ENCODE measurements around the gene PEAK3.

PEAK3 gene

GRCh38 chr19:2250766-2251105, 31.2 kb downstream of the PEAK3 start:
- H3F3A ChIP-seq (ENCODE audit: insufficient read depth, low read length), result no peaks in the 10 kb centered on the region
- no peak overlapping the region for H3K9ac ChIP-seq (ENCODE audit: low read length)
- H3K4me1 ChIP-seq (ENCODE audit: insufficient read depth, low read length, severe bottlenecking), result no peaks in the 10 kb centered on the region
- H4K20me1 ChIP-seq (ENCODE audit: insufficient read depth, low read length), result no peaks in the 10 kb centered on the region
- H3K27ac ChIP-seq (ENCODE audit: low read depth, low read length, poor library complexity, severe bottlenecking), result no peak overlapping the region
- TF ChIP-seq EZH2 (IDR thresholded peaks at IDR 0.05; ENCODE audit: borderline replicate concordance, low read length) (no peak), CTCF (IDR thresholded peaks at IDR 0.05; ENCODE audit: low read length) (no peak)
- no peaks in the 10 kb centered on the region for H3K27me3 ChIP-seq (ENCODE audit: insufficient read depth, low read length)
- H3K36me3 ChIP-seq (ENCODE audit: insufficient read depth, low read length), result peaks cover 25% of the 10 kb centered on the region
- H2AFZ ChIP-seq (ENCODE audit: low read length), result no peak overlapping the region
- H3K9me3 ChIP-seq (ENCODE audit: low read length), result no peaks in the 10 kb centered on the region
- no peaks in the 10 kb centered on the region for H3K79me2 ChIP-seq (ENCODE audit: insufficient read depth, low read length)
- no peak overlapping the region for H3K4me2 ChIP-seq (ENCODE audit: low read length)
- no peaks in the 10 kb centered on the region for H3K9me2 ChIP-seq (ENCODE audit: low read depth, low read length)
- H3K4me3 ChIP-seq (ENCODE audit: low read depth, low read length, poor library complexity, severe bottlenecking), result no peak overlapping the region

- Histone ChIP-seq H3K9me3 (ENCODE audit: low read length) (no peaks in the 10 kb centered on the region), H3K9ac (ENCODE audit: low read length) (no peak overlapping the region), H3K9me2 (ENCODE audit: low read depth, low read length) (no peaks in the 10 kb centered on the region), H3K27ac (ENCODE audit: low read depth, low read length, poor library complexity, severe bottlenecking) (no peak overlapping the region), H3K79me2 (ENCODE audit: insufficient read depth, low read length) (no peaks in the 10 kb centered on the region), H3K4me3 (ENCODE audit: low read depth, low read length, poor library complexity, severe bottlenecking) (no peak overlapping the region), H3K4me1 (ENCODE audit: insufficient read depth, low read length, severe bottlenecking) (no peaks in the 10 kb centered on the region), H3K27me3 (ENCODE audit: insufficient read depth, low read length) (no peaks in the 10 kb centered on the region), H3K4me2 (ENCODE audit: low read length) (no peak overlapping the region), H2AFZ (ENCODE audit: low read length) (no peak overlapping the region), H3K36me3 (ENCODE audit: insufficient read depth, low read length) (peaks cover 31% of the 10 kb centered on the region), H4K20me1 (ENCODE audit: insufficient read depth, low read length) (no peaks in the 10 kb centered on the region), H3F3A (ENCODE audit: insufficient read depth, low read length) (no peaks in the 10 kb centered on the region)
- TF ChIP-seq CTCF (IDR thresholded peaks at IDR 0.05; ENCODE audit: low read length) (no peak), EZH2 (IDR thresholded peaks at IDR 0.05; ENCODE audit: borderline replicate concordance, low read length) (no peak)
These were observed 31.9 kb downstream of the PEAK3 start for GRCh38 chr19:2249880-2250765.

GRCh38 chr19:2249010-2249866, 32.7 kb downstream of the PEAK3 start, which contains the start of gene AMH:
AMH (plus strand) TSS chr19:2249323; CDS start chr19:2249333, 10 bp downstream.
- Histone ChIP-seq H3K79me2 (ENCODE audit: insufficient read depth, low read length) (no peaks in the 10 kb centered on the region), H3K4me2 (ENCODE audit: low read length) (no peak within 1 kb of the TSS), H3K4me1 (ENCODE audit: insufficient read depth, low read length, severe bottlenecking) (no peaks in the 10 kb centered on the region), H3K9me2 (ENCODE audit: low read depth, low read length) (no peaks in the 10 kb centered on the region), H3K27ac (ENCODE audit: low read depth, low read length, poor library complexity, severe bottlenecking) (no peak within 1 kb of the TSS), H3K36me3 (ENCODE audit: insufficient read depth, low read length) (peaks cover 39% of the 10 kb centered on the region), H3K9me3 (ENCODE audit: low read length) (no peaks in the 10 kb centered on the region), H3K27me3 (ENCODE audit: insufficient read depth, low read length) (no peaks in the 10 kb centered on the region), H3K4me3 (ENCODE audit: low read depth, low read length, poor library complexity, severe bottlenecking) (no peak within 1 kb of the TSS), H2AFZ (ENCODE audit: low read length) (no peak within 1 kb of the TSS), H3K9ac (ENCODE audit: low read length) (no peak within 1 kb of the TSS), H4K20me1 (ENCODE audit: insufficient read depth, low read length) (no peaks in the 10 kb centered on the region), H3F3A (ENCODE audit: insufficient read depth, low read length) (no peaks in the 10 kb centered on the region)
- no peak for TF ChIP-seq CTCF (IDR thresholded peaks at IDR 0.05; ENCODE audit: low read length)
- no peak for TF ChIP-seq EZH2 (IDR thresholded peaks at IDR 0.05; ENCODE audit: borderline replicate concordance, low read length)

All from OCI-LY1 (cell line).